NCI-H2196 (cell line): ENCODE measurements around the gene IRF7.

Experiments
- DNase-seq: peaks from one replicate; lab custom pipeline; 2025; ENCODE audit not compliant: unreplicated experiment; lab: John Stamatoyannopoulos, UW

IRF7 gene

DNA sequence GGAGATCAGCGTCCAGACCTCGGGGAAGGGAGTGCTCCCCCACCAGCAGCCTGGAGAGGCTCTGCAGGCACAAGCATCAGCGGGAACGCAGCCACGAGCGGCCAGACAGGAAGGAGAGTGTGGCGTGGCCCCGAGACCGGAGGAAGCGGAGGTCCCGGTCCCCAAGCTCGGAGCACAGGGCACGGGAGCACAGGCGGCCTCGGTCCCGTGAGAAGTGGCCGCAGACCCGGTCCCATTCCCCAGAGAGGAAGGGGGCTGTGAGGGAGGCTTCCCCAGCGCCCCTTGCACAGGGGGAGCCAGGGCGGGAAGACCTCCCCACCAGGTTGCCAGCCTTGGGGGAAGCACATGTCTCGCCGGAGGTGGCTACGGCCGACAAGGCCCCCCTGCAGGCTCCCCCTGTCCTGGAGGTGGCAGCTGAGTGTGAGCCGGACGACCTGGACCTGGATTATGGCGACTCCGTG is 6.9 kb downstream of the IRF7 start:
- no peak for DNase-seq

DNA sequence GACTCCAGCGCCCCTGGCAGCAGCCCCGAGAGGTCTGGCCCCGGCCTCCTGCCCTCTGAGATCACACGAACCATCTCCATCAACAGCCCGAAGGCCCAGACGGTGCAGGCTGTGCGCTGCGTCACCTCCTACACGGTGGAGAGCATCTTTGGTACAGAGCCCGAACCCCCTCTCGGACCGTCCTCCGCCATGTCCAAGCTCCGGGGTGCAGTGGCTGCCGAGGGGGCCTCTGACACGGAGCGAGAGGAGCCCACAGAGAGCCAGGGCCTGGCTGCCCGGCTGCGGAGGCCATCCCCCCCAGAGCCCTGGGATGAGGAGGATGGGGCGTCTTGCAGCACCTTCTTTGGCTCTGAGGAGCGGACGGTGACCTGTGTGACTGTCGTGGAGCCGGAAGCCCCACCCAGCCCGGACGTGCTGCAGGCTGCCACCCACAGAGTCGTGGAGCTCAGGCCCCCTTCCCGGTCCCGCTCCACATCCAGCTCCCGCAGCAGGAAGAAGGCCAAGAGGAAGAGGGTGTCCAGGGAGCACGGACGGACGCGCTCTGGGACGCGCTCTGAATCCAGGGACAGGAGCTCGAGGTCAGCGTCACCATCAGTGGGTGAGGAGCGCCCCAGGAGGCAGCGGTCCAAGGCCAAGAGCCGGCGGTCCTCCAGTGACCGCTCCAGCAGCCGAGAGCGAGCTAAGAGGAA is 7.6 kb downstream of the IRF7 start:
- no peak for DNase-seq

DNA sequence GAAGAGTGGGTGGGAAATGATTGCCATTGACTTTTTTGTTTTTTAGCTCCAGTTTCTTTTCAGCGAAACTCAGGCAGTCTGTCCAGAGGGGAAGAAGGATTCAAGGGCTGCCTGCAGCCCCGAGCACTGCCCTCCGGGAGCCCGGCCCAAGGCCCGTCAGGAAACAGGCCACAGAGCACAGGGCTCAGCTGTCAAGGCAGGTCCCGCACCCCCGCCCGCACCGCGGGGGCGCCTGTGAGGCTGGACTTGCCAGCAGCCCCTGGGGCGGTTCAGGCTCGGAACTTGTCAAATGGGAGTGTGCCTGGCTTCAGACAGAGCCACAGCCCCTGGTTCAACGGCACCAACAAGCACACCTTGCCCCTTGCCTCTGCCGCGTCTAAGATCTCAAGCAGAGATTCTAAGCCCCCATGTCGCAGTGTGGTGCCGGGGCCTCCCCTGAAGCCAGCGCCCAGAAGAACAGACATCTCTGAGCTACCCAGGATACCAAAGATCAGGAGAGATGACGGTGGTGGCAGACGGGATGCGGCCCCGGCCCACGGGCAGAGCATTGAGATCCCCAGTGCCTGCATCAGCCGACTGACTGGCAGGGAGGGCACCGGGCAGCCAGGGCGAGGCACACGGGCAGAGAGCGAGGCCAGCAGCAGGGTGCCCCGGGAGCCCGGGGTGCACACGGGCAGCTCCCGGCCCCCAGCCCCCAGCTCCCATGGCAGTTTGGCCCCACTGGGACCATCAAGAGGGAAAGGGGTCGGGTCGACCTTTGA is 8.6 kb downstream of the IRF7 start:
- DNase-seq = no peak

GRCh38 chr11:606245-606644 is 9.5 kb downstream of the IRF7 start:
- DNase-seq = peak; percentile 97

GRCh38 chr11:605286-606129 is 10.2 kb downstream of the IRF7 start:
- no peak for DNase-seq

GRCh38 chr11:603154-603553 is 12.6 kb downstream of the IRF7 start:
- DNase-seq = no peak

DNA sequence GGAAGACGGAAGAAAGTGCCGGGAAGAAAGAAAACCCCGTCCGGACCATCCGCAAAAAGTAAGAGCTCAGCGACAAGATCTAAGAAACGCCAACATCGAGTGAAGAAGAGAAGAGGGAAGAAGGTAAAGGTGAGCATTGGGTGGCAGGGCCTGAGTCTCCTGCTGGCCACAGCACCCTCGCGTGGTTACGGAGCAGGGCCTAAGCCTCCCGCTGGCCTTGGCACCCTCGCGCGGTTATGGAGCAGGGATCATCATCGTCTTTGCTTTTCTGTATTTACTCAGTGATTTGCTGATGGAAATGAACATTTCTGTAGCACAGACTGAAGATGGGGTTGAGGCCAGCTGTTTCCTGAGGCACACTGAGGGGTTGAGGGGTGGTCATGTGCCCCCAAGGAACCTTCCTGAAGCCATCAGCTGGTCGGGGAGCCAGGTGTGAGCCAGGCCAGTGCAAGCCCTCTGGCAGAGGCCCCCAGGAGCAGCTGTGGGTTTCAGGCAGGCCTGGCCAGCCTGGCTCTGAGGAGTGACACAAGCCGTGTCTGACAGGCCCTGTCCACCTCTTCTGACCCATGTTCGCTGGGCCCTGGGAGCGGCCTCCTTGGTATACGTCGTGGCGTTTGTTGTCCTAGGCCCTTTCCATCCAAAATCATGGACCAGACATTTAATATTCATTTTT is 14.0 kb downstream of the IRF7 start:
- no peak for DNase-seq

- no peak for DNase-seq
Observed at GRCh38 chr11:598005-598680, 17.6 kb downstream of the IRF7 start.

DNA sequence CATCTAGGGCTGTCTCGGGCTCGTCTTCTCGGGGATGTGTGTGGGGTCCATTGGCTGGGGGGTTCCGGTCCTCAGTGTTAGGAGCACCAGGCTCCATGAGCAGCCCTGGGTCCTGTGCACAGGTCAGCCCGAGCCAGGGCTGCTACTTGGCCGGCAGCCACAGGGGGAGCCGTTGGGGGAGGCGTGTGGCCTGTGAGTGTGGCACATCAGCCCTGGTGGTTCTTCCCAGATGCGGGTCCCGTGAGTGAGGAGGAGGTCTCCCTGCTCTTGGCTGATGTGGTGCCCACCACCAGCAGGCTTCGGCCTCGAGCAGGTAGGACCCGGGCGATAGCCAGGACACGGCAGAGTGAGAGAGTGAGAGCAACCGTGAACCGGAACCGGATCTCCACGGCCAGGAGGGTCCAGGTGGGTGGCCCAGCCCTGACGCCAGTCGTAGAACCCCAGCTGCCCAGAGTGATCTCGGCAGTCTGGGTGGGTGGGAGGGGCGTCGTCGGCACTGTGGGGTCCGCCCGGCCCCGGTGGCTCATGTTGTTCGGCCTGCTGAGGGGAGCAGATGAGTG is 18.5 kb downstream of the IRF7 start:
- DNase-seq = no peak

GRCh38 chr11:596374-596773 is 19.4 kb downstream of the IRF7 start:
- DNase-seq = no peak

DNA sequence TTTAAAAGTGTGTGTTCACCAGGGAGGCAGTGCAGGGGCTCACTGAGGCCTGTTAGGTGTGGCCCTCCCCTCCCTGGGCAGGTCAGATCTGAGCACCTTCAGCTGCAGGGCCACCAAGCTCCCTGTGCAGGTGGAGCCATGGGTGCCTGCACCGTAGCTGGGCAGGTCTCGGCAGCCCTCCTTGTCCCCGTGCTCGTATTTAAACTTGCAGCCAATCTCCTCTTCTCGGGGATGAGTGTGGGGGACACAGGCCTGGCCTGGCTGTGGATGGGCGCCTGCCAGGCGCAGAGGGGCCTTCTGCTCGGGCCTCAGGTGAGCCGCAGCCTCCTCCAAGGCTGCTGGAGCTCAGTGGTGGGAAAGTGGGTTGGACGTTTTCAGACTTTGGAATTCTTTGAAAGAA is 20.4 kb downstream of the IRF7 start:
- DNase-seq = no peak

DNA sequence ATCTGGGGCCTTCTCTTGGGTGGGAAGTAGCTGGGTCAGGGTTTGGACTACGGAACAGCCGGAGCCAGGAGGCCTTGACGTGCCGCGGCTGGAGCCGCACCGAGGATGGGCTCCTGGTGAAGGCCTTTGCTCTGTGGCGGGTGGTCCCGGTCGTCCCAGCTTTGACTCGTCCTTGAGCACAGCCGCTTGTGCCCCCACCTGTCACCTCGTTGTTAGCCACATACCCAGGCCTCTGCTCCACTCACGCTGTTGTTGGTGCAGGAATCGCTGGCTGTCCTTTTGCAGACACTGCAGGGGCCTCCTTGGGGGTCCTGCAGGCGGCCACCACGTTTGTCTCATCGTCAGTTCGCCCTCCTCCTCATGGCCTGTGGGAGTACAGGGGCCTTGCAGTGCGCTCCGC is 22.4 kb downstream of the IRF7 start:
- no peak for DNase-seq

- DNase-seq = no peak
Observed at GRCh38 chr11:592918-593317, 22.8 kb downstream of the IRF7 start.

DNA sequence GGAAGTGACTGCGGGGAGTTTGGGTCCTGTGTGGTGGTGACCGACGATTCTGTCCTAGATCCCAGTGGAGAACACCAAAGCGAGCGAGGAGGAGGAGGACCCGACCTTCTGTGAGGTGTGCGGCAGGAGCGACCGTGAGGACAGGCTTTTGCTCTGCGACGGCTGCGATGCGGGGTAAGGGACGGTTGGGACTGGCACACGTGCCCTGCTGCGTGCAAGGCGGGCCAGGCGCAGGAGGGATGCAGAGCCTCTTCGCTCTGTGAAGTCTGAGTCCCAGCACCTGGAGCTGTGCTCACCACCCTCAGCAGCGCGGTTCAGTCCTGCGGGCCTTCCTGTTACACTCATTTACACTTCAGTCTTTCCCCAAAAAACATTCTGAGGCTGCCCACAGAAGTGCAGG is 23.2 kb downstream of the IRF7 start:
- no peak for DNase-seq

- no peak for DNase-seq
Observed at GRCh38 chr11:590997-591396, 24.8 kb downstream of the IRF7 start.

DNA sequence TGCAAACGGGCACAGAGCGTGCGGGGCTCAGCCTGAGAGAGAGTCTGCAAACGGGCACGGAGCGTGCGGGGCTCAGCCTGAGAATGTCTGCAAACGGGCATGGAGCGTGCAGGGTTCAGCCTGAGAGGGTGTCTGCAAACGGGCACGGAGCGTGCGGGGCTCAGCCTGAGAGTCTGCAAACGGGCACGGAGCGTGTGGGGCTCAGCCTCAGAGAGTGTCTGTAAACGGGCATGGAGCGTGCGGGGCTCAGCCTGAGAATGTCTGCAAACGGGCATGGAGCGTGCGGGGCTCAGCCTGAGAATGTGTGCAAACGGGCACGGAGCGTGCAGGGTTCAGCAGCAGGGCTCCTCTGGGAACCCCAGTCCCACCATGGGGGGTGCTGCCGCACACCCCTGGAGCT is 26.0 kb downstream of the IRF7 start:
- no peak for DNase-seq

DNA sequence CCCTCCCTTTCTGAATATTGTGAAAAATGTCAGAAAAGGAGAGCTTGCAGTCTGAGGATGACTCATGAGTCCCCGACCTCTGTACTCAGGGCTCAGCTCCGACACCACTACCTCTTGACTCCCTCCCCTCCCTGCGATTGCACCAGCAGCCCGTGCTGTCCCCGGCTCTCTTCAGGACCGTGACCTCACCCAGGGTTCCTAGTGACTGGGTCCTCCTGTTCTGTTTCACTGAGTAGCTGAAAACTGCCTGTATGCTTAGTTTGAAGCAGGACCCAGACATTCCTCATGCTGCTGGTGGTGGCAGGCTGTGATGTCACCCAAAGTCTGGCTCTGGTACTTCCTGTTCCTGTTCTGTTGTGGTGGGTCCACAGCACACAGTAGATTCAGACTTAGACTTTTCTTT is 27.8 kb downstream of the IRF7 start:
- no peak for DNase-seq

- no peak for DNase-seq
Observed at GRCh38 chr11:587546-587945, 28.2 kb downstream of the IRF7 start.

DNA sequence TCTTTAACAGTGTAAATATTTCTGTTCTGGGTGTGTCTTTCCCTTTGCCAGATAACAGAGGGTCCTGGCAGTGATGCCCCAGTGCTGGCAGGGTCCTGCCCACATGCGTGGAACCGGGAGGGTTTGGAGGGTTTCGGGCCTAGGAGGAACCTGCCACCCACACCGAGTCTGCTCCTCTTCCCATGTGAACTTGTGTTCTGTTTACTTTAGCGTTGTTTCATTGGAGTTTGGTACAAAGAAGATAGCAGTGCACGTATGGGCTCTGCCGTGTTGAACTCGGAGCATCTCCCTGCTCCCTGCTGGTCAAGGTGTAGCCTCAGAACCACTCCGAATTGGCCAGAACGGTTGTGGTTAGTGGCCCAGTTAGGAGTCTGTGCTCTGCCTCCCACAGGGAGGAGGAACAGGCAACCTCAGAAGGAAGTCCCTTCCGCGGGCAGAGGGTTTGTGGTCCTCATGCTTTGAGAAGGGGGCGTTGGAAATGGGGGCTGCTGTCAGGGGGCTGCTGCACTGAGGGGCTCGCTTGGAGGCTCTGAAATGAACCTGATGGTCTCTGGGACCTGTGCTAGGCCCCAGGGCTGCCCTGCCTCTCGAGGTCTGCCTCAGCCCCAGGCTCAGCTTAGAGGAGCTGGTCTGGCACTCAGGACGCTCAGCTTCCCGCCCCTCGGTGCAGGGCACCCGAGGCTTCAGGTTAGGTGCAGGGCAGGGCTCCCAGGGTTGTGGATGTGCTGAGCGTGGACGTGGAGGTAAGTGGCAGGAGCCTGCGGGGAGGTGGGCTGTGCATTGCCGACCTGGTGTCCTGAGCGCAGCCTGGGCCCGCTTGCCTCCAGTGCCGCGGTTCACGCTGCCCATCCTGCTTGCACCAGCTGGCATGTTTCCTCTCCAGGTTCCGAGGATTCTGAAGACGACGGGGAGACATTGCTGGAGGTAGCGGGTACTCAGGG is 29.1 kb downstream of the IRF7 start:
- no peak for DNase-seq
